NOMO-1 treated with DMSO at 0.1 percent for 48 hours (cell line): ENCODE measurements around the gene ROCK2.
"Not testable (repeated sequence)": the region's sequence is repeated elsewhere in the genome, so short reads cannot be mapped to it uniquely, and the experiment has no call there.

ENCODE experiments used
- DNase-seq: peaks from one replicate; lab custom pipeline; 2025; ENCODE audit not compliant: unreplicated experiment; lab: John Stamatoyannopoulos, UW

The ROCK2 gene

DNA sequence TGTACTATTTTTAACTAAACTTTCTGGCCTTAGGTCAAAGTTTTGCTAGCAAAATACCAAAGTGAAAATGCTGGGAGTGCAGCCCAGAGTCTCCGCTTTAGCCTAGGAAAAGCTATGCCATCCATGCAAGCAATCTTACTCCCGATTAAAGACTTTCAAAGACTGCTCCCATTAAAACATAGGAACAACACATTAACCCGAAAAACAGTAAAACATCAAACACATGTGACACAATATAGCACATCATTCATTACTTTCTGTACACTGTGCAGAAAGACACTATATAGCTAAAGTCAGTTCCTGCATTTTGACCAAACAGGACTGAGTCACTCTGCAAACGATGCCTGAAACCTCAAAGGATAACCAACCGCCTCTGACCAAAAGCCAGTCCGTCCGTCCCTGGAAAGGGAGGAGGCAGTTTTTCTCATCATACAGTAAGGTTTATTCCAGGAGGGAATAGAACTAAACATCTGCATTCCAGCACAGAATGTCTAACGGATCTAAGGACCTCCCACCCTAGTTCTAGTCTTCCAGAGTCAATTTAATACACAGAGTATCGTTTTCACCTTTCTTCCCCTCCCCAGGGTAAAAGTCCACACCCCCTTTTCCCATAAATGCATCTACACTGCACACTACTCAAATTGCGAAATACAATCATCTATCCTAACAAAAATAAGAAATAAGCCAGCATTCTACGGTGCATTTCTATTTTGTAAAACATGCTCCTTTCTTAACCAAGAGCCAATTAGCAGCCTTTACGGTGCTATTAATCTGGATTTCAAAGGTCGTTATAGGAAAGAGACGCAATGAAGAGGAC lies 1.7 kb downstream of the ROCK2 start:
- peak; percentile 47 for DNase-seq

DNA sequence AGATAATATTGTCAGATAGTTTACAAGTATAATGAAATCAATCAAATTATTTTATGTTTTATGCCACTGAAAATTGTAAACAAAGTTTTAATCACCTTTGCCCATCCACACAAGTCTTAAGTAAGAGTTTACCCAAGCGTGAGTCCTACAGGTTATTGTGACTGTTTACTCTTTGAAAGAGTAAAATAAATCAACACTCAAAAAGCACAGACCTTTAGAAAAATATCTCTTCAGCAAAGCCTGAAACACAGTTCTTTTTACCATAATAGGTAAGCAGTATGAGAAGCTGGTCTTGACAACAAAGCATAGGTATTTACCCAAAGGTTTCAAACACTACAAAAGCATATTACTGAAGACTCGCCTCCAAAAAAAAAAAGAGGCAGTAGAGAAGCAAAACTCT lies 3.7 kb downstream of the ROCK2 start:
- DNase-seq = no peak

DNA sequence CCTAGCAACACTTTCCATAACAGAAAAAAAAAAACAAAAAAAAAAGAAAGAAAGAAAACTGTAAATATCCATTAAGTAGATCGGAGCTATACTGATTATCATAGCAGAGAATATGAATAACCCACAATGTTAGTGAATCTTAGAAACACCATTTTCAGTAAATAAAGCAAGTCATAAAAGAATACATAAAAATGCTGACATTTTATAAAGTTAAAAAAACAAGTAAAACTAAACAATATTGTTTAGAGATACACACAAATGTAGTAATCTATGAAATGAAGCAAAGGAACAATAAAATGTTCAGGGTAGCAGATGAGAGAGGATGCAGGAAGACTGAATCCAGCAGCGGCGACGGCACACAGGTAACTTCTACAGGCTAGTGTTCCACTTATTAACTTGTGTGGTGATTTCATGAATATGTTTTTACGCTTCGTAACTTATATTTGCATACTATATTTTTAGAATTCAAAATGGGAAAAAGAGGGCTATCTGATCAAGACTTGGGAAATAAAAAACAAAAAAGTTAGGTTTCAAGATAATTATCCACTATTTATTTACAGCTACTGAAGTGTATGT lies 4.8 kb downstream of the ROCK2 start:
- DNase-seq = no peak

DNA sequence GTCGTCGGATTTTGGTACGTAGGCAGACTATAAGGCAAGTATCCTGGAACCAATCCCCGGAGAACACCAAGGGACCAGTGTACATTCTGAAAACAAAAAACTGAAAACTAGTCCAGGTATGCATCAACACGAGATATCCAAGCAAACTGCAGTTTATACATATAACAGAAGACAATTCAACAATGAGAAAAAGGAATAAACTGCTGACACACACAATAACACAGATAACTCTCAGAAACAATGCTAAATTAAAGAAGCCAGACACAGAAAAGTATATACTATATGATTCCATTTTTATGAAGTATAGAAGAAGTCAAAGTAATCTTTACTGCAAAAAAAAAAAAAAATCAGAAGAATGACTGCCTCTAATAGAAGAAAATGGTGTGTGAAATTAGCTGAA lies 5.9 kb downstream of the ROCK2 start:
- no peak for DNase-seq

DNA sequence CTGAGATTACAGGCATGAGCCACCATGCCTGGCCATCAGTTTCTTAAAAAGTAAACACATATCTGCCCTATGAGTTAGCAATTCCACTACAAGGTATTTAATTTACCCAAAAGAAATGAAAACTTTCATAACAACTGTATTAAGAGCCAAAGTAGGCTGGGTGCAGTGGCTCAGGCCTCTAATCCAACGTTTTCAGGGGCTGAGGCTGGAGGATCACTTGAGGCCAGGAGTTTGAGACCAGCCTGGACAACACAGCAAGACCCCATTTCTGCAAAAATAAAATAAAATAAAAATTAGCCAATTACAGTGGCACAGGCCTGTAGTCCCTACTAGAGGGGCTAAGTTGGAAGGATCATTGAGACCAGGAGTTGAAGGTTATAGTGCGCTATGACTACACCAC lies 6.5 kb downstream of the ROCK2 start:
- DNase-seq = no peak

DNA sequence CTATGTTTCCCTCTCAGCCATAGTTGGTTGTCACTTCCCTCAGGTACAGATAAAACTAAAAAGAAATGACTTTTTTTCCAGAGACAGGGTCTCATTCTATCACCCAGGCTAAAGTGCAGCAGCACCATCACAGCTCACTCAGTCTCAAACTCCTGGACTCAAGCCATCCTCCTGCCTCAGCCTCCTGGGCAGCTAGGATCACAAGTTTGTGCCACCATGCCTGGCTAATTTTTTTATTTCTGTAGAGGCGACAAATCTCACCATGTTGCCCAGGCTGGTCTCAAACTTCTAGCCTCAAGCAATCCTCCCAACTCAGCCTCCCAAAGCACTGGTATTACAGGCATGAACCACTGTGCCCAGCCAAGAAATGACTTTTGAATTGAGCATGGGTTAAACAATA lies 8.2 kb downstream of the ROCK2 start:
- DNase-seq = no peak

DNA sequence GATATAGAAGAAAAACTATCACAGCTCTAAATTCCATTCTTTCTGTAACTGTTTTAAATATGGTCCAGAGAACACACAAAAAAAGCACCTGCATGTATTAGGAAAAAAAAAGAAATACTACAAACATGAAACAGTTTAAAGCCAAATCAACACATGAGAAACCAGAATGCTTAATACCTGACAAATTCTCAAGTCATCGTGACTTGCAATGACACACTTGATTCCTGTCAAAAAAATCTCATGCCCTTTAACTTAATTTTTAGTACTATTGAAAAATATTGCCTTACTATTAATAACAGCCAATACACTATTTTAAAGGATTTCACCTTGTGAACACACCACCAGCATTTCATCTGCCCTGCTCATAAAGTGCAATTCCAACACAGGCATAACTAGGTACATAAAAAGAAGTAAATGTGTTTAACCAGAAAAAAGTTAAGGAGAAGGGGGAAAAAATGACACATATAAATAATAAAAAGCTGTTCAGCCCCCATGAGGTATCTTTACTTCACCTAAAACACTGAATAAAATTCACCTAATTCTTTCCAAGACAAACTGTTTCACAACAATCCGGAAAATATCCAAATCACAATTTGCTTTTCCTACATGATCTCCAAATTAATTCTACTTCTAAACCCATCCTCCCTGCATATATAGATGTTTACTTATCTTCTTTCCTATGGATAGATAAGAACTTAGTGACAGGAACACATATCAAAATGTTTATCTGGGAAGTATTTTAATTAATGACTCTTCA lies 10.8 kb downstream of the ROCK2 start:
- no peak for DNase-seq

DNA sequence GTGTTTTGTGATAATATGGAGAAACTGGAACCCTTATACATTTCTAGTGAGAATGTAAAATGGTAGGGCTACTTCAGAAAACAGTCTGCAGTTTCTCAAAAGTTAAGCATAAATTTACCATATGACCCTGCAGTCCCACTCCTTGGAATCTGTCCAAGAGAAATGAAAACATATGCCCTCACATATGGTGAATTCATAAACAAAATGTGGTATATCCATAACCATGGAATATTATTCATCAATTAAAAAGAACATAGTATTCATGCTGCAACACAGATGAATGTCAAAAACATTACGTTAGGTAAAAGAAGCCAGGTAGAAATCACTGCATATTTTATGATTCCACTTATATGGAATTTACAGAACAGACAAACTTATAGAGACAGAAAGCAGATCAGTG lies 11.8 kb downstream of the ROCK2 start:
- no peak for DNase-seq

DNA sequence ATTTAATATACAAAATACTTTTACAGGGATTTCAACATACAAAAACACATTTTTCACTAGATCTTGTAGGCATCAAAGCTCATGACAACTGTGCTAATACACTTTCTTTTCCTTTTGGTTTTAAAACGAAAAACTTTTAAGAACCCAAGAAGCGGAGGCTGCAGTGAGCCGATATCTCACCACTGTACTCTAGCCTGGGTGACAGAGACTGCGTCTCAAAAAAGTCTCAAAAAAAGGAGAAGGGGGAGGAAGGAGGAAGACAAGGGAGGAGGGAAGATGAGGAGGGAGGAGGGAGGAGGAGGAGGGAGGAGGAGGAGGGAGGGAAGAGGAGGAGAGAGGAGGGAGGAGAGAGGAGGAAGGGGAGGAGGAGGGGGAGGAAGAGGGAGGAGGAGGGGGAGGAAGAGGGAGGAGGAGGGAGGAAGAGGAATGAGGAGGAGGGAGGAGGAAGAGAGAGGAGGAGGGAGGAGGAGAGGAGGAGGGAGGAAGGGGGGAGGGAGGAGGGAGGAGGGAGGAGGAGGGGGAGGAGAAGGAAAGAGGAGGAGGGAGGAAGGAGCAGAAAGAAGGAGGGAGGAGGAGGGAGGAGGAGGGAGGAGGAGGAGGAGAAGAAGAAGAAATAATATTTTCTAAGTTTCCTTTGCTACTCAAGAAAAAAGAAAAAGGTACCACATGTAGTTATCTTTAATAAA lies 13.8 kb downstream of the ROCK2 start:
- DNase-seq = no peak

DNA sequence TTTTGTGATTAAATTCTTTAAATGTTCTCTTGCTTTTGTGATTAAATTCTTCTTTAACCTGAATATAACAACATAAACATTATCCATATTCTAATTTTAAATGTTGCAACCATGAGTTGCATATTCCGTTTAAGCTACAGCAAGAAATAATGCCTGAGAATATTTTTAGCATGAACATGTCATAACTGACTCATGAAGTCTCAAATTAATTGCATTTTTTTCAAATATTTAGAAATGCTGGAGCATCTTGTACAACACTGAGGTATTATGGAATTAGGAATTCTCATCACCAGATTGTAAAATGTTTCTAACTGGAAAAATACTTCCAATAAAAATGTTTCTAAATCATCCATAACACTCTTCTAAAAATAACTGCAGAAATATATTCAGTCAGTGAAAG lies 14.7 kb downstream of the ROCK2 start:
- peak; percentile 51 for DNase-seq

DNA sequence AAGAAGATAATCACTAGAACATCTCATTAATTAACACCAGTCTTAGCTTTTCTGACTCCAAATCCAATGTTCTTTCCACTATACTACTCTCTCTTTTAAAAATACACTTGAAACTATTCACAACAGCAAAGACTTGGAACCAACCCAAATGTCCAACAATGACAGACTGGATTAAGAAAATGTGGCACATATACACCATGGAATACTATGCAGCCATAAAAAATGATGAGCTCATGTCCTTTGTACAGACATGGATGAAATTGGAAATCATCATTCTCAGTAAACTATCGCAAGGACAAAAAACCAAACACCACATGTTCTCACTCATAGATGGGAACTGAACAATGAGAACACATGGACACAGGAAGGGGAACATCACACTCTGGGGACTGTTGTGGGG lies 15.9 kb downstream of the ROCK2 start:
- DNase-seq = not testable (repeated sequence)

DNA sequence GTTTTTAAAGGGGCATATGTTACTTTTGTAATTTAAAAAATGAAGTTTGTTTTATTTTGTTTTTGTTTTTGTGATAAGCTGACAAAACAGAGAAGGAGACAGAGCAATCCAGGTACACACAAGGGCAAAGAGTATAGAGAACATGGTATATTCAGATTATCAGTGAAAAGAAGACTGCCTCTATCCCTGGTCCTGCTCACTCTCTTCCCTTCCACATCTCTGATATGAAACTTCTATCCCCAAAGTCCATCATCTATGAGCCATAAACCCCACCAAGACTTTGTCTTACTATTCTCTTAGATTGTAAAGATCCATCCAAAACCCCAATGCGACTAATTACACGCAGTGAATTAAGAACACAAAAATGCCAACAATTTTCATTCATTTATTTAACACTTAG lies 16.6 kb downstream of the ROCK2 start:
- DNase-seq = no peak

DNA sequence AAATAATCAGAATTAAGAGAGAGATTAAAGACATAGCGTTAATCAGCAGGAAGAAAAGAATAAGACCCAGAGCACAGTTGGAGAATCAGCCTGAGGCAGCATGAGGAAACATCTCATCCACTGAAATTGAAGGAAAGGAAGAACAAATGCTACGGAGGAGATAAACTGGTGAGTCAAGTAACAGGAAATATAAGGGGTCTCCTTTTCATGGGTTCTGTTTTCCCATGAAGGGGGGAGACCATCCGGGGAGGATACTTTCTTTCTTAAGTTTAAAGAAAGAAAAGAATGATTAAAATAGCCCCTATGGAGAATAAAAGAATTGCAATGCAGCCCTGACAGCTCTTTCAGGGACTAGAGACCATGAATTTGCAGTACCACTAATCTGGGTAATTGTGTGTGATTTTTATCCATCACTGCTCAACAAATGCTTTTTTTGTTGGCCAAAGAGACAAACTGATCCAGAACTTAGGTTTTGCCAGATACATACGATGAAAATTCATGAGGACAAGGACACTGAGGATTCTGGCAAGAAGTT lies 17.7 kb downstream of the ROCK2 start:
- no peak for DNase-seq

DNA sequence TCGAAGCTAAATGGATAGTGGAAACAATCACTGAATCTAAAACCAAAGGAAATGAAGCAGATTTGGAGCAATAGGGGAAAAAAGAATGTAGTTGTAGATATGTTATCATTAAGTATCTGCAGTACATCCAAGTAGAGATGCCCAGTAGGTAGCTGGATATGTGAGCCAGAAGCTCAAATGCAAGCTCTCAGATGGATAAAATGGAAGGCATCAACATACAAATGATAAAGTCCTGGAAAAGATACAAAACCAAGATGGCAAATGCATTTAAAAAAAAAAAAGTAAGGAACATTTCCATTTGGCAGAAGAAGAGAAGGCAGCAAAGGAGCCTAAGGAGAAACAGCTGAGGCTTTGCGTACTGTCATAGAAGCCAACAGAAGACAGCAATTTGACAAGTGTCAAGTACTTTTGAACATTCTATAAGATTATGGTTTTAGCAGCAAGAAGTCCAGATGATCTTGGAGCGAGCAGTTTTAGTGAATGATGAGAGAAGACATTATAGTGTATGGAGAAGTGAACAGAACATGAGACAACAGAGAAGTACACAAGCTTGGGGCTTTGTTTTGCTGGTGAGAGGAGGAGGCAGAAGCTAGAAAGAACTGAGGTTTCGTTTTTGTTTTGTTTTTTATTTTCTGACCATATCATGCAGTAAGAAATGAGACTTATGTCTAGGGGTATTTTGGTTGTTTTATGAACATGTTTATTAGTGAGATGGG lies 18.3 kb downstream of the ROCK2 start:
- no peak for DNase-seq

DNA sequence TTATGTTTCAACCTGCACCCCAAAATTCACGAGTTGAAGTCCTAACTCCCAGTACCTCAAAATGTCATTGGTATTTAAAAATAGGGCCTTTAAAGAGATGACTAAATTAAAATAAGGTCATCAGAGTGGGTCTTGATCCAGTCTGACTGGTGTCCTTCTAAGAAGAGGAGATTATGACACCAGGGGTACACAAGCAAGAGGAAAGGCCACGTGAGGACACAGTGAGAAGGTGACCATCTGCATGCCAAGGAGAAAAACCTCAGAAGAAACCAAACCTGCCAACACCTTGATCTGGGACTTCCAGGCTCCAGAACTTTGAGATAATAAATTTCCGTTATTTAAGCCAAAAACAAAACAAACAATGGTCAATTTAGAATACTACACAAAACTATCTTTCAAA lies 22.6 kb downstream of the ROCK2 start:
- DNase-seq = no peak

DNA sequence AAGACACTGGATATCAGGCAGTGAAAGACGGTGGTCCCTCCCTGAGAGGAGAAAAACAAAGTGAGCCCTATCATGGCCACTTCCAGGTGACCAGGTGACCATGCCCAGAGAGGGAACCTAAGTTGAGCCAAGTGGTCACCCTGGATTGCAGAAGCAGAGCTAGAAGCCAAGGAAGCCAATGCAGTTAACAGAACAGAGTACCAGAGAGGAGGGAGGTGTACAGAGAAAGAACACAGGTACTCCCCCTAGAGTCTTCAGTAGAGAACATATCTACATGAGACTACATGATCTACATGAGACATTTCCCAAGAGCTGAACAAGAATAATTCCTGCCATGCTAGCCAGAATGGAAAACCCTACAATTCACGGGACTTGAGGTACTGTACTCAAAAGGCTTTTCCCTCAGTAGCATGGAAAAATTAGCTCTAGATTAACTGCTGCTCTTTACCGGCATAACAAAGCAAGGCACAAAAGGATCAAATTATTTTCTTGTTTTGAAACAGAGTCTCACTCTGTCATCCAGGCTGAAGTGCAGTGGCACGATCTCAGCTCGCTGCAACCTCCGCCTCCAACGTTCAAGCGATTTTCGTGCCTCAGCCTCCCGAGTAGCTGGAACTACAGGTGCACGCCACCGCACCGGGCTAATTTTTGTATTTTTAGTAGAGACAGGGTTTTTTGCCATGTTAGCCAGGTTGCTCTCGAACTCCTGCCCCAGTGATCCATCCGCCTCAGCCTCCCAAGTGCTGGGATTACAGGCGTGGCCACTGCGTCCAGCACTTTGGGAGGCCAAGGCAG lies 23.5 kb downstream of the ROCK2 start:
- DNase-seq = no peak

DNA sequence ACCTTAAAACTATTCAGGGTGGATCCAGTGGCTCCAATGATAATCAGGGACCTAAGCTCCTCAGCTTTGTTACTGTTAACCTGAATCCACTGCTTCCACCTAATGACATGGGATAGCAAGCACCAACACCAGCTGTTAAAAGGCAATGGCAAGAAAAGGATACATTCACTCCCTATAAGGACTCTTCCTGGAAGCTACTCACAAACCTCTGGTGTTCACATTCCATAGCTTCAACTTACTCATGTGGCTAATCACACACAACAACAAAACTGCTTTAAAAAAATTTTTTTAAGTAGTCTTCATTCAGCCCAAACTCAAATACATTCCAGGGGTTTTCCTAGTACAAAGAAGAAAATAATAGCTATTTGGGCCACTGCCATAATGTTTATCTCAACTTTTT lies 24.5 kb downstream of the ROCK2 start:
- DNase-seq = no peak

DNA sequence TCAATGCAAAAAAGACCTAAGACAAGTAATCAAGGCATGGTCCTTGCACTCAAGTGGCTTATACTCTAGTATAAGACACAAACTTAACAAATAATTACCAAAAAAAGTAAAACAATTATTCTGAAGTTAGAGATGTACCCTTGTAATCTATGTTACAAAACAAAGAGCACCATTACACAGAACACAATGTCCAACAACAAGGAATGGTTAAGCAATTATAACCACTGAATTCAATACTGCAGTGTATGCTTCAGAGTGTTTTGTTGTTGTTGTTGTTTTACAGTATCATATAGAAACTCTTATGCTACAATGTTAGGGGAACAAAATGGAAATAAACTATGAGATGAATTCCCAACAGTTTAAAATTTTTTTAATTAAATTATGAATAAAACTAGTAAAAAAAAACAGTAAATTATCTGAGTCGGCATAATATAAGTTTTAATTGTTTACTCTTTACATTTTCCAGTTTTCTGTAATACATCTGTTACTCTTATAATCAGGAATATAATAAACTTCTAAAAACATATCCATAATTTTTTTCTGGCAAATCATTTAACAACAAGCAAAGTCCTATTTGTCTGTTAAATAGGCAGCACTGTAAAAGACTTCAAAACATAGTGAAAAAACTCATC lies 29.2 kb downstream of the ROCK2 start:
- DNase-seq = no peak

DNA sequence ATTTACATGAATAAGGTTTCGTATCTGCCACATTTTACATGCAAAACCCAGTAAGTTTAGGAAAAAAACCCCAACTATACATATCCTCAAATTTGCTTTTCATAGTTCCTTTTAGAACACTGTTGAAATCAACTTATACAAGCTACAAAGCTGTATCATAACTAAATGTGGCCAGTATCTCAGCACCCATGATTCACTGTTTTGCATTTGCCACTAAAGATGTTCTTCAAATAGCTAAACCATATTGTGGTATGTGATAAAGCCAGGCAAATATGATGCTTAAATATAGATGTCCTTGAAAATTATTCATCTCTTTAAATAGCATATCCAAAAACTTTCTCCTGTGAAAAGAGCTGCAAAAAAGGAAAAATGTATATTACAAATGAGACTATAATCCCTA lies 29.9 kb downstream of the ROCK2 start:
- DNase-seq = no peak
